Embryonic facial prominence (tissue), 1 donor: Measurements from ENCODE around the gene TXNIP.

Experiments
- DNase-seq: peaks from one replicate; pipeline ENCODE4 v3.0.0-alpha.2; 2016; ENCODE audit errors: extremely low spot score

Gene TXNIP

GRCh38 chr1:145963265-145964019 lies 32.9 kb downstream of the TXNIP start:
- no peak for DNase-seq

GRCh38 chr1:145962157-145963102 lies 33.9 kb downstream of the TXNIP start:
- no peak for DNase-seq

GRCh38 chr1:145961425-145962156 lies 34.8 kb downstream of the TXNIP start:
- DNase-seq = no peak

- DNase-seq = no peak
Measured at GRCh38 chr1:145961109-145961424, 35.3 kb downstream of the TXNIP start.

GRCh38 chr1:145960468-145961108 lies 35.8 kb downstream of the TXNIP start:
- DNase-seq = no peak

GRCh38 chr1:145959957-145960467 lies 36.4 kb downstream of the TXNIP start:
- no peak for DNase-seq

- no peak for DNase-seq
Measured at GRCh38 chr1:145959333-145959732, 37.0 kb downstream of the TXNIP start.

GRCh38 chr1:145958734-145959133 lies 37.6 kb downstream of the TXNIP start:
- no peak for DNase-seq

GRCh38 chr1:145957443-145958319 lies 38.7 kb downstream of the TXNIP start, which contains the start of gene LIX1L:
LIX1L (minus strand) TSS chr1:145958017; CDS start chr1:145957927, 90 bp downstream.
- DNase-seq = peak; percentile 92

GRCh38 chr1:145956781-145957442 lies 39.5 kb downstream of the TXNIP start:
- DNase-seq = no peak

GRCh38 chr1:145956361-145956760 lies 40.0 kb downstream of the TXNIP start:
- DNase-seq = no peak

GRCh38 chr1:145955436-145955835 lies 40.9 kb downstream of the TXNIP start:
- DNase-seq = no peak

- DNase-seq = no peak
Measured at GRCh38 chr1:145953861-145954260, 42.5 kb downstream of the TXNIP start.

- no peak for DNase-seq
Measured at GRCh38 chr1:145952903-145953302, 43.5 kb downstream of the TXNIP start.

- DNase-seq = no peak
Measured at GRCh38 chr1:145951526-145951925, 44.9 kb downstream of the TXNIP start.

- DNase-seq = no peak
Measured at GRCh38 chr1:145949219-145949618, 47.2 kb downstream of the TXNIP start.

GRCh38 chr1:145947551-145947950 lies 48.8 kb downstream of the TXNIP start:
- DNase-seq = no peak

GRCh38 chr1:145946477-145946986 lies 49.8 kb downstream of the TXNIP start:
- no peak for DNase-seq

GRCh38 chr1:145944532-145944931 lies 51.8 kb downstream of the TXNIP start:
- DNase-seq = no peak

- no peak for DNase-seq
Measured at GRCh38 chr1:145942871-145943270, 53.5 kb downstream of the TXNIP start.
